ENCODE results near the gene PUS7. TPM values are rescaled to one million over a fixed set of nuclear protein-coding genes. Genes with fewer than 3 reads are reported as not detected.

The PUS7 gene
- total and polyA plus RNA-seq, 2 of the 4 experiments (the other 2 are of a cell fraction): 11.7 to 17.0 TPM

Other genes starting within 250 kb of the PUS7 start
- 33.0 and 34.7 TPM in 2 replicates for gene SRPK2, start 133.3 kb downstream of the PUS7 start, total RNA-seq (2012; rRNA removed)
- 9.2 and 13.2 TPM in 2 replicates for gene SRPK2, start 133.3 kb downstream of the PUS7 start, polyA plus RNA-seq (2012; rRNA removed)
- gene RINT1, start 9.9 kb upstream of the PUS7 start, total RNA-seq (2012; rRNA removed): 23.1 and 25.6 TPM in 2 replicates
- 13.0 and 15.9 TPM in 2 replicates for gene RINT1, start 9.9 kb upstream of the PUS7 start, polyA plus RNA-seq (2012; rRNA removed)
- gene EFCAB10, start 59.2 kb upstream of the PUS7 start, total RNA-seq (2012; rRNA removed): not detected in 2 replicates
- gene EFCAB10, start 59.2 kb upstream of the PUS7 start, polyA plus RNA-seq (2012; rRNA removed): not detected in 2 replicates